EH (cell line): Measurements from ENCODE around the gene AFMID.
"Not testable (repeated sequence)": the region's sequence is repeated elsewhere in the genome, so short reads cannot be mapped to it uniquely, and the experiment has no call there.

Source experiments
- DNase-seq: peaks from one replicate; pipeline ENCODE4 v3.0.0-alpha.2; 2015; ENCODE audit warnings: low read depth

Gene AFMID

GRCh38 chr17:78186692-78187595 lies at the start of gene AFMID, which contains the start of gene TK1:
TSS of gene AFMID (plus strand) at chr17:78187362. CDS start at chr17:78187371, 9 bp downstream.
TSS of gene TK1 (minus strand) at chr17:78187052. CDS start at chr17:78186994, 58 bp downstream.
- peak; percentile 97 for DNase-seq

- no peak for DNase-seq
These were observed 49.6 kb upstream of the AFMID start for GRCh38 chr17:78137392-78138203.

DNA sequence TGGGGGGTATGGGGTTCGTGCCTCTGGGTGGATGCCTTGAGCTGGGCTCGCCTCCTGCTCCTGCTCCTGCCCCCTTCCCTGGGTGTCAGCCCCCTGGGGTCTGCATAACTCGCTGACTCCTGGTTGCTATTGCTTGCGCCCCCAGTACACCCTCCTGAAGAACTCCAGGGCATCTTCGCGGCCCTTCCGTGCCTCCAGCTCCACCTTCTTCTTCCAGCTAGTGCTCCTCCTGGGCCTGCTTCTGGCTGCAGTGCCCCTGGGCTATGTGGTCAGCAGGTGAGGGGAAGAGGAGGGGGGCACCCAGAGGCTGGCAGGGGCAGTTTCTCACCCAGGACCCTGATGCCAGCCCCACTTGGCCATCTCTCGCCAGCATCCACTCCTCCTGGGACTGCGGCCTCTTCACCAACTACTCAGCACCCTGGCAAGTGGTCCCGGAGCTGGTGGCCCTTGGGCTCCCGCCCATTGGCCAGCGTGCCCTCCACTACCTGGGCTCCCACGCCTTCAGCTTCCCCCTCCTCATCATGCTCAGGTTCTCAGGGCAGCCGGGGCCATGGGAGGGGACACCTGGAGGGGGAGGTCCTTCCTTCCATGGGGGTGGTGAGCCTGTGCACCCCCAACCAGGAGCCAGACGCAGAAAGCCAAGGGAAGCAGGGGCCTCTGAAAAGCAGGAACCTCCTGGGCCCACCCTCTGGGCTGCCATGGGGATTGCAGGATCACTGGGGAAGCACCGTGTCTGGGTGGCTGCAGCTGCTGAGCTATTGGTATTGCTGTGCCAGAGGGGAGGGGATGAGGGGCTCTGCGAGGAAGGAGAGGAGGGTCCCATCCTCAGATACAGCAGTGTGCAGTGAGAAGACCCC lies 48.7 kb upstream of the AFMID start:
- no peak for DNase-seq

DNA sequence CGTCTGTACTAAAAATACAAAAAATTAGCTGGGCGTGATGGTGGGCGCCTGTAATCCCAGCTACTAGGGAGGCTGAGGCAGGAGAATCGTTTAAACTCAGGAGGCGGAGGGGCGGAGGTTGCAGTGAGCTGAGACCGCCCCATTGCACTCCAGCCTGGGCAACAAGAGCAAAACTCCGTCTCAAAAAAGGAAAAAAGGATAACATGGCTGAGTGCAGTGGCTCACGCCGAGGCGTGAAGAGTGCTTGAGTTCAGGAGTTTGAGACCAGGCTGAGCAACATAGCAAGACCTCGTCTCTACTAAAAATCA lies 47.3 kb upstream of the AFMID start:
- DNase-seq = not testable (repeated sequence)

DNA sequence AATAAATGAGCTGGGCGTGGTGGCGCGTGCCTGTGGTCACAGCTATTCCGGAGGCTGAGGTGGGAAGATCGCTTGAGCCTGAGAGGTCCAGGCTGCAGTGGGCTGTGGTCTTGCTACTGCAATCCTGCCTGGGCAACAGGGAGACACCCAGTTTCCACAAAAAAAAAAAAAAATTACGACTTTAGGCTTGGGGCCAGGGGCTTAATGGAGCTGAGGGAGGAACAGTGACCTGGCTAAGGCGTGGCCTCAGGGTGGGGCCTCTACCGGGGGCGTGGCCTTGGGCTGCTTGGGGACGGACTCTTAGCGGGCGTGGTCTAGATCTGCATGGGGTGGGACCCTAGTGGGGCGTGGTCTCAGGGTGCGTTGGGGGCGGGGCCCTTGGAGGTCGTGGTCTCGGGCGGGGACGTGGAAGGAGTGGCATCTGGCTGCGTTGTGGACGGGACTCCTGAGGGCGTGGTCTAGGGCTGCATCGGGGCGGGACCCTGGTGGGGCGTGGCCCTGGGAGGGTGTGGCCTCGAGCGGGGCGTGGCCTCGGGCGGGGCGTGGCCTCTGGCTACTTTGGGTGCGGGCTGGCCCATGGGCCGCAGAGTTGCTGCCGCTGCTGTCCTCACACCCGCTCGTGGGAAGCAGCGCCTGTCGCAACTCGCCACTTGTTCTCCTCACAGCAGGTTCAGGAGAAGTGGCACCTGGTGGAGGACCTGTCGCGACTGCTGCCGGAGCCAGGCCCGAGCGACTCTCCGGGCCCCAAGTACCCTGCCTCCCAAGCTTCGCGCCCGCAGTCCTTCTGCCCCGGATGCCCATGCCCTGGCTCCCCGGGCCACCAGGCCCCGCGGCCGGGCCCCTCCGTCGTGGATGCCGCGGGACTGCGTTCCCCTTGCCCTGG lies 46.8 kb upstream of the AFMID start:
- DNase-seq = peak; percentile 78

GRCh38 chr17:78141437-78142118 lies 45.6 kb upstream of the AFMID start:
- no peak for DNase-seq

- peak; percentile 35 for DNase-seq
These were observed 44.9 kb upstream of the AFMID start for GRCh38 chr17:78142119-78142861.

DNA sequence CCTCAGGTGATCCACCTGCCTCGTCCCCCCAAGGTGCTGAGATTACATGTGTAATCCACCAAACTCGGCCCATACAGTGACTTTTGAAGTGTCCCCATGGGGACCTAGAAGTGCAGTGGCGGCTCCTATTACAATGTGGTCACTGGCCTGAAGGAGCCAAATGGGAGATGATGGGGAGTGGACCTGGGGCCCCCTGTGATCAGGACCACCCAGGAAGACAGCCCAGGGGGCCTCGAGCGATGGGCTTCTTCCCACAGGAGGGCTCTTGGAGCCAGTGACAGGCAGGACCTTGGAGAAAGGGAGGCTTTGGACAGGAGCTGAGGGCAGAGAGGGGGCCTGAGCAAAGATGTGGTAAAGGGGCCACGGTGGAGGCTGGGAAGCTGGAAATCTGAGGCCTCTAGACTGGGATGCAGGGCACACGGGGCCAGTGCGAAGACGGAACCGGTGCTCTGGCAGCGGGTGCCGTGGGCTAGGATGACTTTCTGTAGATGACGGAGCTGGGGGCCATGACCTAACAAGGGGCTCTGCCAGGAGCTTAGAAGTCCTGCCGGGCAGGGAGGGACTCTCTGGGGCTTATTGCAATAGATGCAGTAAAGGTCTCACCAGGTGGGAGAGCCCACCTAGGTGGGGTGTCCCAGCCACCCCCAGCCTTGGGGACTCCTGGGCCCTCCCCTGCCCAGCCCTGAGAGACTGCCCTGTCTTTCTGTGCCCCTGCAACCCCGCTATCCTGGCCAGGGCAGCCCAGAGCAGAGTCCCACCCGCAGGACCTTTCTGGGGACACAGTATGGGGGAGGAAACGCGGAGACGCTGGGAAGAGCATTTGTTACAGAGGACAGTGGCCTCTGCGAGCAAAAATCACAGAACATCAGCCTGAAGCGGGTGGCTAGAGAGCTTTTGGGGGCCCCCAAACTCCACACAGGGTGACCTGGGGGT lies 43.7 kb upstream of the AFMID start:
- no peak for DNase-seq

DNA sequence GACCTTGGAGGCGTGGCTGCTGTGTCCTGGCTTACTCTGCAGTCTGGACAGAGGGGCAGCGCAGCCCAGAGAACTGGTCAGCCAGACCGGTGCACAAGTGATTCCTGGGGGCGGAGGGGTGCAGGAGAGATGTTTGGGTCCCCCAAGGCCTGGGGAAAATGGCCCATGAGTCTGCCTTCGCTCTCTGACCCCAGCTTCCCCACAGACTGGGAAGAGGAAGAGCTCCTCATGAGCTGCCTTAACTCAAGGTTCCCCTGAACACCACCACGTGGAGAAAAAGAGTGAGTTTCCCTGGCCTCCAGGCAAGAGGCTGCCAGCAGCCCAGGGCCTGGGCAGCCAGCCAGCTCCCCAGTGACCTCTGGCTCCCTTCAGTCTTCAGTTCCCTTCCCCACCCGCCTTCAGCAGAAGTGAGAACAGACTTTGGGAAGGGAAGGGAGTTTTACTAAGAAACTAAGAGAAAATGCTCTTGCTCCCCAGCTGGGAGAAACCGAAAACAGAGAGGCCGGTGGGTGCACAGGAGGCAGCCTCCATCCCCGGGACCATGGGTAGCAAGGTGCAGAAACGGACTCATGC lies 42.9 kb upstream of the AFMID start:
- DNase-seq = peak; percentile 85

DNA sequence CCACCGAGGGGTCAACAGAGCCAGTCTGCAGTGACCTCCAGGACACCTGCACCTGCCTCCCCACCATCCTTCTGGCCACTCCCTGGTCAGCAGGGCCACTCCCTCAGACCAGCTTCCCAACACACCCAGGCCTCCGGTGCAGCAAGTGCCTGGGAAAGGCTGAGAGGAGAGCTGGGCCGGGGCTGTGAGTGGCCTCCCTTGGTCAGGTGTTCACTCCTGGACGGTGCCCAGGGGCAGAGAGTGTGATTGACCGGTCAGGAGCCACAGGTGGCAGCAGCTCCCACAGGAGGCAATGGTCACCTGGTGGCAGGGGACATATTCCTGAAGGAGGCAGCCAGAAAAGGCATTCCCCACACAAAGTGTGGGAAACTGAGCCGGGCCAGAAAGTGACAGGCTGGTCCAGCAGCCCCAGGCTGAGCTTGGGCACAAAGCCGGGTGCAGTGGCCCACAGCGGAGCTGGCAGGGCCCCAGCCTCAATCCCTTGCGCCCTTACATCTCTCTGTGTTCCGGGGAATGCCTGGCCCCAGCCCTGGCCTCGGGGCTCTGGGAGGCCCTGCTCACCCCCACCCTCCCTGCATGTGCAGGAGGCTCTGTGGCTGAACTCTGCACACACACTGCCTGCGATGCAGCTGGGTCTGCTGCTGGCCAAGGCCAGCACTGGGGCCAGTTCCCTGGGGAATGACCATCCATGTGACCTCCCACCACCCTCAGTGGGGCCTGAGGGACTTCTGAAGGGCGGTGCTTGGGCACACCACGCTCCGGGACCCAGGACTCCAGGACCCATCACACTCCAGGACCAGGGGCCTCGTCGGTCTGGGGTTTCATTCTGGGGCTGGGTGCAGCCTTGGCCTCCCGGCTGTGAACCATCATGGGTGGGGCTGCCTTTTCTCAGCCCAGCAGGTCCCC lies 42.2 kb upstream of the AFMID start:
- DNase-seq = no peak

GRCh38 chr17:78146471-78146869 lies 40.7 kb upstream of the AFMID start:
- DNase-seq = no peak

DNA sequence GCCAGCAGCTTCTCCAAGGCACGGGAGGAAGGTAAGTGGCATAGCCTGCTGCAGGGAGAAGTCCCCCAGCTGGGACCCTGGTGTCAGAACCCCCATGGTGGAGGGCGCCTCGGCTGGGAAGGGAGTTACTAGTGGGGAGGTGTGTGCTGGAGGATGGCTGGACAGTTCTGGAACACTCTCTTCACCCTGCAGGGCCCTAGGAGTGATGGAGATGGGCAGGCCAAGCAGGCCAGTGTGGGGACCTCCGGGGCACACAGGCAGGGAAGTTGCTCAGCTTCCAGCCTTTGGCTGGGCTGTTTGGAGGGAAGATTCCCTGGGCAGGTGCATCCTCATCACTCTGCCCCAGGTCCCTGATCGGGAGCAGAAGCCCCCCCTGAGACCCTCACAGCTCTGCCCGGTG lies 40.3 kb upstream of the AFMID start:
- DNase-seq = no peak

- no peak for DNase-seq
These were observed 39.7 kb upstream of the AFMID start for GRCh38 chr17:78147315-78147998.

GRCh38 chr17:78148286-78149016 lies 38.7 kb upstream of the AFMID start:
- no peak for DNase-seq

DNA sequence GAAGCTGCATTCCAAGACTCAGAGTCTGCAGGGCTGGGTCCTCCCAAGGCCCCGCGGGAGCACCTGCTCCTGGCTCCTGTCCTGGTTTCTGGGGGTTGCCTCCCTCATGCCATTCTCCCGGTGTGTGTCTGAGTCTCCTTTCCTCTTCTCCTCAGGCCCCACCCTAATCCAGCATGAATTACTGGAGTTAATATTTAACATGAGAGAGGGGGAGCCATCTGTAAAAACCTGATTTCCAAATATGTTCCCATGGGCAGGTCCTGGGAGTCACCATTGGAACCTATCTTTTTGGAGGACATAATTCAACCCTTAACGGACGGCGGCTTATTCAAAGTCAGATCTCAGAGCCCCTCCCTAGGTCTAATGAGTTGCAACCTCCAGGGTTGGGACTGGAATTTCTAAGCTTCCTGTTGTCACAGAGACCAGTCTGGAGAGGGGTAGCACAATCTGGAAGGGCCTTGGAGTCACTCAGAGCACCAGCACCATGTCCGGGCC lies 35.6 kb upstream of the AFMID start:
- DNase-seq = peak; percentile 68
